A673 (cell line): Measurements from ENCODE around the gene KLF8.

Source experiments
- CTCF ChIP-seq: fragments of 300-800, 200-600 bp; sonication (generic); conservative IDR thresholded peaks from 2 replicates; pipeline ENCODE4 v1.5.1; 2017; ENCODE audit warnings: low read depth, mild to moderate bottlenecking, antibody characterized with exemption, low read length, moderate library complexity, mixed read lengths
- EZH2 ChIP-seq: fragments of 200-600 bp; sonication (generic); IDR thresholded peaks from 2 replicates; pipeline ENCODE4 v1.6.1; 2017; ENCODE audit warnings: borderline replicate concordance, low read depth, mild to moderate bottlenecking, mixed read lengths, antibody characterized with exemption, low read length; ENCODE audit not compliant: poor library complexity, severe bottlenecking

- TF ChIP-seq CTCF (no peak), EZH2 (no peak)
These were observed 9.6 kb upstream of the KLF8 start for GRCh38 chrX:56222473-56223000.
